Right lobe of liver (tissue), 6 donors: ENCODE data around the gene MYLIP. TPM values are rescaled to one million over a fixed set of nuclear protein-coding genes. Genes with fewer than 3 reads are reported as not detected.

Experiments
- ATAC-seq, 4 donors: fragments of 200-7000 bp; cut with Tn5 transposase; one replicate each; pipeline ENCODE4 v1.9.1; 2020; ENCODE audit warnings: mild to moderate bottlenecking in 4 of 4, moderate library complexity in 4 of 4
- DNase-seq, 3 donors: peaks; one replicate each; pipeline ENCODE4 v3.0.0-alpha.2; 2020
- H3K27ac ChIP-seq, 3 donors: fragments of 200-600 bp; one replicate each; pipeline ENCODE4 v1.8.0; 2022
- H3K27me3 ChIP-seq, 2 donors: fragments of 200-600 bp; one replicate each; pipeline ENCODE4 v1.8.0; 2022
- H3K36me3 ChIP-seq, 4 donors: fragments of 200-600 bp; sonication (generic) in 1 of 4; one replicate each; pipeline versions ENCODE4 v1.5.1 to v1.8.0; 2017 to 2022; ENCODE audit warnings: control low read depth in 1 of 4
- H3K4me1 ChIP-seq, 4 donors: fragments of 200-600 bp; sonication (generic) in 1 of 4; one replicate each; pipeline versions ENCODE4 v1.5.1 to v1.8.0; 2017 to 2022; ENCODE audit warnings: control low read depth in 1 of 4
- H3K4me3 ChIP-seq, 3 donors: fragments of 200-600 bp; one replicate each; pipeline ENCODE4 v1.8.0; 2022
- H3K9me3 ChIP-seq, 4 donors: fragments of 200-600 bp; sonication (generic) in 1 of 4; one replicate each; pipeline versions ENCODE4 v1.5.1 to v1.8.0; 2017 to 2022; ENCODE audit warnings: control low read depth in 1 of 4
- POLR2A ChIP-seq: fragments of 450-650 bp; IDR thresholded peaks from one replicate; pipeline ENCODE4 v1.6.1; 2017; ENCODE audit warnings: antibody characterized with exemption, mild to moderate bottlenecking
- WGBS: methylation state at CpG from one replicate; pipeline ENCODE4 v1.1.6; 2018; ENCODE audit warnings: low coverage, low lambda C conversion rate; ENCODE audit not compliant: insufficient coverage; ENCODE audit errors: missing lambda C conversion rate; 5-methylcytosine and 5-hydroxymethylcytosine counted together
- intact Hi-C, 2 donors: fragments of 100-400 bp; cut with DNase I; formaldehyde crosslinking; loops; one replicate each; pipeline versions ENCODE4 v1.11.2 to v1.14.1; 2022
- total RNA-seq, 6 experiments: library from RNA; depleted of rRNA in 2 of 6; stranded (reverse); fragments of >200 nt in 2 of 6; fragmentation: NEBNext Ultra II Directional in 3 of 6; extraction: Animal tissue kit (Norgen Biotek cat#: 25700) in 3 of 6; gene quantifications; one replicate each; pipeline versions ENCODE4 v1.1.0 to v1.2.4, GENCODE V29; 2016 to 2023
- TF ChIP-seq, protein P1 (sequence below), 4 donors: fragments of 200-600 bp in 3 of 4; fragments of 450-650 bp in 1 of 4; IDR thresholded peaks; one replicate each; pipeline versions ENCODE4 v1.5.1 to v1.8.0; 2016 to 2022; ENCODE audit warnings: antibody characterized with exemption in 4 of 4, mild to moderate bottlenecking in 2 of 4
- donor health status: DM: no; HTN: yes; CAD: no.
- donor health status: DM: no; HTN: no; CAD: no.
- donor health status: DM: no; HTN: no; CAD: no.
- donor health status: DM: no; HTN: yes; CAD: no.
- donor health status: DM: no; HTN: yes; CAD: no.

MYLIP gene
- total RNA-seq, 6 experiments from 2014 or later = 2.0 to 5.3 (median 2.8) TPM

DNA sequence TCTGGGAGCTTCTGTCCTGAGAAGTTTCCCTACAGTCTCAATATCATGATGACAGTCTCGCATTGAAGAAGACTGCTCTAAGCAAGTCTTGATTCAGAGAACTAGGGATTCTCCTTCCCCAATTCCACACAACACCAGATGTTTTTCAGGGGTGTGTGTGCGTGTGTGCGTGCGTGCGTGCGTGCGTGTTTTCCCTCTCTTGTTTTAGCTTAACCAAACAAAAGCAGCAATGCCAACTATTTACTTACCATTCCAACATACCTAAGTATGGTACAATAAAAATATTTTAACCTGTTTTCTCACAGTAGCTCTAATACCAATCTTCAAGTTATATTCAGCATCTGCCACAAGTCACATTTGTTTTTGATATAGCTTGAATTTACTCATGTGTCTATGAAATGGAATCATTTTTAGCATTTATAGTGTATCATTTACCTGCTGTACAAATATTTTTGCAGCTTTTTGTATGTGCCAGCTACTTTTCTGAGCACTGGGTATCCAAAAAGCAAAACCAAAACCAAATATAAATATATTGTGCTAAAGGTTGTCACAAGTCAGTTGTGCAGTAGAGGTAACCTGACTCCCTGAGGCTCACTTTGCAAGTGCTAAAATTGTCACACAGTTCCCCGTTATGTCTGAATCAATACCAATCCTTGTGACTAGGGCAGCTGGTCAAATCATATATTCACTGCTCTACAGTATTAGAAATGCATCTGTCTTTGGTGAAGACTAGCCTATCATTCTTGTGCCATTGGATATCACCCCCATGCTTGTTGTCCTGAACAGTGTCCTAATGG is 21.7 kb upstream of the MYLIP start:
- Histone ChIP-seq H3K27ac (no peak overlapping the region), H3K9me3 (no peaks in the 10 kb centered on the region), H3K27me3 (no peaks in the 10 kb centered on the region), H3K4me3 (no peak overlapping the region), H3K36me3 (no peaks in the 10 kb centered on the region), H3K4me1 (no peaks in the 10 kb centered on the region)
- DNase-seq = no peak
- TF ChIP-seq, protein P1, sequence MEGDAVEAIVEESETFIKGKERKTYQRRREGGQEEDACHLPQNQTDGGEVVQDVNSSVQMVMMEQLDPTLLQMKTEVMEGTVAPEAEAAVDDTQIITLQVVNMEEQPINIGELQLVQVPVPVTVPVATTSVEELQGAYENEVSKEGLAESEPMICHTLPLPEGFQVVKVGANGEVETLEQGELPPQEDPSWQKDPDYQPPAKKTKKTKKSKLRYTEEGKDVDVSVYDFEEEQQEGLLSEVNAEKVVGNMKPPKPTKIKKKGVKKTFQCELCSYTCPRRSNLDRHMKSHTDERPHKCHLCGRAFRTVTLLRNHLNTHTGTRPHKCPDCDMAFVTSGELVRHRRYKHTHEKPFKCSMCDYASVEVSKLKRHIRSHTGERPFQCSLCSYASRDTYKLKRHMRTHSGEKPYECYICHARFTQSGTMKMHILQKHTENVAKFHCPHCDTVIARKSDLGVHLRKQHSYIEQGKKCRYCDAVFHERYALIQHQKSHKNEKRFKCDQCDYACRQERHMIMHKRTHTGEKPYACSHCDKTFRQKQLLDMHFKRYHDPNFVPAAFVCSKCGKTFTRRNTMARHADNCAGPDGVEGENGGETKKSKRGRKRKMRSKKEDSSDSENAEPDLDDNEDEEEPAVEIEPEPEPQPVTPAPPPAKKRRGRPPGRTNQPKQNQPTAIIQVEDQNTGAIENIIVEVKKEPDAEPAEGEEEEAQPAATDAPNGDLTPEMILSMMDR (IDR thresholded peaks at IDR 0.05) = no peak
- no peak for TF ChIP-seq POLR2A
- intact Hi-C loops = no loop called here
- WGBS = 85% methylated on average over 8 of the region's 8 CpGs
- ATAC-seq = no peak

DNA sequence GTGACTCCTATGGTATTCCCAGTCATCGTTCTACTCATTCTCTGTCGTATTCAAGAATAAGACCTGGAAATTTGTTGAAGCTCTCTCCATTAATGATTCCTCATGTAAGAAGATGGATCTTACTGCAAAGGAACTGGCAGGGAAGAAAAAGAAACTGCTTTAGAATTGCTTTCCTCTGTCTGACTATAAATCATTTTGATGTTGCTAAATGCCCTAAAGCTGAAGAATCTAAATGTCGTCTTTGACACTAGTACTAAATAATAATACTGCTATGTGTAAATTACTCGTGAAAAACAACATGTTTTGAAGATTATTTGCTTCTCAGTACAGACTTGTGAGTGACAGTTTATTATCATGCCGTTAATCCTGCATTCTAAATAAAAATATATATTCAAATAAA is 20.5 kb upstream of the MYLIP start:
- intact Hi-C loops = no loop called here
- WGBS = 66% methylated on average over 5 of the region's 5 CpGs
- no peak for TF ChIP-seq POLR2A
- TF ChIP-seq, protein P1 (IDR thresholded peaks at IDR 0.05) = no peak

DNA sequence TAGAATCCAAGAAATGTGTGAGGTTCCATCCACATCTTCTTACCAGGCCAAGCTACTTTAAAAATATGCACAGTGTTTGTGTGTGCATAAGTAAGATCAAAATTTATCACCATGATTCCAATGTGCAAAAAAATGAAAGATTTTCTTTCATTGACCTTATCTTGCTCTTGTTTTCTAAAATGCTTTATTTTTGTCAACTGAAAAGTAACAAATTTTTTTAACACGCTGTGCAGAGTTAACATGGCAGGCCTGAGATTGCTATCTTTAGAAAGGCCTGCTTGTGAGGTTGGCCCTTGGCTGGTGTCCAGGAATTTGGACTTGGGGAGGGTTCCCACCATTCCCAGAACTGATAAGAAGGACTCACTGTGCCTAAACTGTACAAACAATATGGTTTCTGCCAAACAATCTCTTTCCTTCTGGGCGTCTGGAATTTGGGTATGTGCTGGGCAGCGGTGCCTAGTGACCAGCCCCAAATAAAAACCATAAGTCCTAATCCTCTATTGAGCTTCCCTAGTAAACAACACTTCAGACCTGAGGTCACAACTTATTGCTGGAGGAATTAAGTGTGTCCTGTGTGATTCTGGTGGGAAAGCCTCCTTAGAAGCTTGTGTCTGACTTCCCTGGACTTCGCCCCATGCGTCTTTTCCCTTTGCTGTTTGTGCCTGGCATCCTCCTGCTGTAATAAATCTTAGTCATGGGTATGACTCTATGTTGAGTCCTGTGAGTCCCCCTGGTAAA is 19.8 kb upstream of the MYLIP start:
- Histone ChIP-seq H3K36me3 (no peaks in the 10 kb centered on the region), H3K27ac (no peak overlapping the region), H3K4me3 (no peak overlapping the region), H3K4me1 (no peaks in the 10 kb centered on the region), H3K9me3 (no peaks in the 10 kb centered on the region), H3K27me3 (no peaks in the 10 kb centered on the region)
- no peak for DNase-seq
- no peak for TF ChIP-seq POLR2A
- TF ChIP-seq, protein P1 (IDR thresholded peaks at IDR 0.05) = no peak
- intact Hi-C loops = no loop called here
- no peak for ATAC-seq
- 79% methylated on average over 4 of the region's 5 CpGs for WGBS

More for the DNA sequence above, 20.5 kb upstream of the MYLIP start:
- Histone ChIP-seq H3K36me3 (no peaks in the 10 kb centered on the region), H3K4me3 (no peak overlapping the region), H3K27ac (no peak overlapping the region), H3K4me1 (no peaks in the 10 kb centered on the region), H3K9me3 (no peaks in the 10 kb centered on the region), H3K27me3 (no peaks in the 10 kb centered on the region)
- DNase-seq = no peak
- no peak for ATAC-seq

DNA sequence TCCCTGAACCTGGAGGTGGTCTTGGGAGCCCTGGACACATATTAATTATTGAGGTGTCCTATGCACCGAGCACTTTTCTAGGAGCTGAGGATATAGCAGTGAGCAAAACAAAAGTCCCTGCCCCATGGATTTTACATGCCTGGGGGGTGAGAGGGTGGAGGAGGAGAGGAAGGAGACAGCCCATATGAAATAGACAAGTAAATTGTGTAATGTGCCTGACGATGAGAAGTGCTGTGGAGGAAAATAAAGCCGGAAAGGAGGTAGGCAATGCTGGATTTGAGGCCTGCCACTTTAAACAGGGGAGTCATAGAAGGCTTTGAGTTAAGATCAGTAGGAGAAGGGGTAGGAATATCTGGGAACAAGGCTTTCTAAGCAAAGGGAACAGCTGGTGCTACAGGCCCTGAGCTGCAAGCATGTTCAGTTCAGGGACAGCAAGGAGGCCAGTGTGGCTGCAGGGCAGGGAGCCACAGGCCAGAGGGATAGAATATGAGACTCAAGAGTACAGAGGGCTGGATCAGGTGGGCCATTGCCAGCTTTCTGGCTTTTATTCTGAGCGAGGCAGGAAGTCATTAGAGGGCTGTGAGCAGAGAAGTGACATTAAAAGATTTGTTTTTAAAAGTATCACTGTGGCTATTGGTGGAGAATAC is 19.1 kb upstream of the MYLIP start:
- Histone ChIP-seq H3K36me3 (no peaks in the 10 kb centered on the region), H3K27ac (no peak overlapping the region), H3K27me3 (no peaks in the 10 kb centered on the region), H3K9me3 (no peaks in the 10 kb centered on the region), H3K4me3 (no peak overlapping the region), H3K4me1 (no peaks in the 10 kb centered on the region)
- WGBS = 53% methylated on average over 3 of the region's 4 CpGs
- TF ChIP-seq, protein P1 (IDR thresholded peaks at IDR 0.05) = no peak
- TF ChIP-seq POLR2A = no peak
- intact Hi-C loops = no loop called here
- DNase-seq (no peak), ATAC-seq (no peak)
